NCI-H187 (cell line): ENCODE data around the gene FBXO28.
A peak's percentile ranks its signal among the peaks of the same experiment; 100 is the strongest.
"Not testable (repeated sequence)": the region's sequence is repeated elsewhere in the genome, so short reads cannot be mapped to it uniquely, and the experiment has no call there.

Source experiments
- DNase-seq, 2 experiments: peaks; one replicate each; lab custom pipeline; 2025; lab: John Stamatoyannopoulos, UW

FBXO28 gene

GRCh38 chr1:224113918-224114786, at the start of gene FBXO28:
Gene FBXO28, plus strand, starts transcription at chr1:224114111. Its CDS starts 19 bp downstream, at chr1:224114130.
- DNase-seq = peak; percentile 49 to 87

GRCh38 chr1:224064150-224064549, 49.8 kb upstream of the FBXO28 start:
- no peak for DNase-seq

- DNase-seq = no peak
Measured at GRCh38 chr1:224065455-224065854, 48.5 kb upstream of the FBXO28 start.

- no peak for DNase-seq
Measured at GRCh38 chr1:224067207-224067606, 46.7 kb upstream of the FBXO28 start.

- no peak for DNase-seq
Measured at GRCh38 chr1:224067621-224068457, 46.1 kb upstream of the FBXO28 start.

- no peak for DNase-seq
Measured at GRCh38 chr1:224068458-224069072, 45.3 kb upstream of the FBXO28 start.

- DNase-seq = no peak
Measured at GRCh38 chr1:224069138-224069537, 44.8 kb upstream of the FBXO28 start.

GRCh38 chr1:224070521-224070920, 43.4 kb upstream of the FBXO28 start:
- DNase-seq = no peak

GRCh38 chr1:224076407-224076806, 37.5 kb upstream of the FBXO28 start:
- DNase-seq = no peak

GRCh38 chr1:224079644-224080043, 34.3 kb upstream of the FBXO28 start:
- not testable (repeated sequence) for DNase-seq

- no peak for DNase-seq
Measured at GRCh38 chr1:224080115-224080774, 33.7 kb upstream of the FBXO28 start.

GRCh38 chr1:224081604-224082003, 32.3 kb upstream of the FBXO28 start:
- DNase-seq = no peak

GRCh38 chr1:224082146-224082545, 31.8 kb upstream of the FBXO28 start:
- no peak for DNase-seq

- DNase-seq = no peak
Measured at GRCh38 chr1:224084867-224085266, 29.0 kb upstream of the FBXO28 start.

- DNase-seq = no peak
Measured at GRCh38 chr1:224085421-224086108, 28.3 kb upstream of the FBXO28 start.

- no peak for DNase-seq
Measured at GRCh38 chr1:224087286-224087794, 26.6 kb upstream of the FBXO28 start.

GRCh38 chr1:224089583-224089982, 24.3 kb upstream of the FBXO28 start:
- no peak for DNase-seq

- no peak for DNase-seq
Measured at GRCh38 chr1:224090116-224090515, 23.8 kb upstream of the FBXO28 start.

GRCh38 chr1:224092111-224092510, 21.8 kb upstream of the FBXO28 start:
- DNase-seq = no peak

GRCh38 chr1:224092601-224093000, 21.3 kb upstream of the FBXO28 start:
- DNase-seq = no peak

- no peak for DNase-seq
Measured at GRCh38 chr1:224095339-224095738, 18.6 kb upstream of the FBXO28 start.
